ENCODE results near the gene CHCHD10. TPM values are rescaled to one million over a fixed set of nuclear protein-coding genes. Genes with fewer than 3 reads are reported as not detected.
A peak's percentile ranks its signal among the peaks of the same experiment; 100 is the strongest.

The CHCHD10 gene
- total and polyA plus RNA-seq, 2 donors (not counting 1 experiment from before 2014, with no cell fraction given), result 54.0 to 124 TPM

DNA sequence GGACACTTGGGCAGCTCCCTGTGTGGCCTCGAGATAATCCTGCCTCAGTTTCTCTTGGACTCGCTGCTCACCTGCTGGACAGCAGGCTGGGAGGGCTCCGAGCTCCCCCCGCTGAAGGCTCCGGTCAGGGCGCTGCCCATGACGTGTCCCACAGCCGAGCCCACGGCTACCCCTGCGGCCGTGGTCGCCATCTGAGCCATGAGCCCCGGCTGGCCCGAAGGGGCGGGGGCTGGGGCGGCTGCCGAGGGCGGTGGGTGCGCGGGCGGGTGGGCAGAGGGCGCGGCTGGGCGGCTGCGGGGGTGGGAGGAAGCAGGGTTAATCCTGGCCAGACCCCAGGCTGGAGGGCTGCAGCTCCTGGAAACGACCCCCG lies 484 bp downstream of the CHCHD10 start:
- ChIA-PET POLR2A (interaction anchor here (1.0 to 14.3 kb wide), 4 partner anchors 8 to 90 kb away, joined by 4 to 174 read pairs (median 12); partner anchors contain the start of genes SLC2A11, VPREB3 and ZNF70), CTCF (interaction anchor here (0.7 to 12.8 kb wide), 6 partner anchors 13 to 90 kb away, joined by 3 to 188 read pairs (median 13); partner anchors contain the start of genes SLC2A11, VPREB3 and ZNF70)
- TF ChIP-seq, protein P1, sequence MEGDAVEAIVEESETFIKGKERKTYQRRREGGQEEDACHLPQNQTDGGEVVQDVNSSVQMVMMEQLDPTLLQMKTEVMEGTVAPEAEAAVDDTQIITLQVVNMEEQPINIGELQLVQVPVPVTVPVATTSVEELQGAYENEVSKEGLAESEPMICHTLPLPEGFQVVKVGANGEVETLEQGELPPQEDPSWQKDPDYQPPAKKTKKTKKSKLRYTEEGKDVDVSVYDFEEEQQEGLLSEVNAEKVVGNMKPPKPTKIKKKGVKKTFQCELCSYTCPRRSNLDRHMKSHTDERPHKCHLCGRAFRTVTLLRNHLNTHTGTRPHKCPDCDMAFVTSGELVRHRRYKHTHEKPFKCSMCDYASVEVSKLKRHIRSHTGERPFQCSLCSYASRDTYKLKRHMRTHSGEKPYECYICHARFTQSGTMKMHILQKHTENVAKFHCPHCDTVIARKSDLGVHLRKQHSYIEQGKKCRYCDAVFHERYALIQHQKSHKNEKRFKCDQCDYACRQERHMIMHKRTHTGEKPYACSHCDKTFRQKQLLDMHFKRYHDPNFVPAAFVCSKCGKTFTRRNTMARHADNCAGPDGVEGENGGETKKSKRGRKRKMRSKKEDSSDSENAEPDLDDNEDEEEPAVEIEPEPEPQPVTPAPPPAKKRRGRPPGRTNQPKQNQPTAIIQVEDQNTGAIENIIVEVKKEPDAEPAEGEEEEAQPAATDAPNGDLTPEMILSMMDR (IDR thresholded peaks at IDR 0.05), result no peak
- no peak for TF ChIP-seq EZH2 (IDR thresholded peaks at IDR 0.05; ENCODE audit: borderline replicate concordance, insufficient read depth, low read depth, low read length, poor library complexity, severe bottlenecking)
- H3K4me1 Mint-ChIP-seq, result peaks cover 71% of the 10 kb centered on the region
- H3K4me3 ChIP-seq (ENCODE audit: control extremely low read depth in 1 of 5, extremely low read depth in 1 of 5, insufficient read depth in 1 of 5, low read depth in 2 of 5, low read length in 4 of 5), result peak overlapping the region; percentile 3 to 87 (median 81)
- peak overlapping the region; percentile 74 for H3K9ac ChIP-seq (ENCODE audit: low read length)
- no peaks in the 10 kb centered on the region for H3K36me3 ChIP-seq (replicated peaks in 1 of 2; ENCODE audit: control extremely low read depth in 1 of 2, control insufficient read depth in 1 of 2, extremely low read depth in 1 of 2, insufficient read depth in 2 of 2, low read length in 1 of 2)
- no peaks in the 10 kb centered on the region for H3K9me3 Mint-ChIP-seq (ENCODE audit: insufficient read depth)
- H3K27ac ChIP-seq (ENCODE audit: low read length in 2 of 2), result peak overlapping the region; percentile 80 to 89
- peaks cover 27% of the 10 kb centered on the region for H3K79me2 ChIP-seq (ENCODE audit: control insufficient read depth, insufficient read depth, low read length)
- peak overlapping the region; percentile 84 for H2AFZ ChIP-seq (ENCODE audit: insufficient read depth, low read depth, low read length, poor library complexity, severe bottlenecking)
- peaks cover 66 to 91% of the 10 kb centered on the region in 2 donors for H3K4me1 ChIP-seq (ENCODE audit: control insufficient read depth in 2 of 2, insufficient read depth in 2 of 2, low read length in 2 of 2)
- intact Hi-C loops (cut with micrococcal nuclease), result loop anchor here (1.0 to 5.0 kb wide), 3 partner anchors 15 to 225 kb away; no protein-coding TSS in a partner anchor
- peak overlapping the region; percentile 84 for H3K27ac Mint-ChIP-seq
- WGBS (ENCODE audit: insufficient coverage), result 13% methylated on average over 14 of the region's 27 CpGs
- DNase-seq (no peak), ATAC-seq (ENCODE audit: low read depth) (no peak)
- peak overlapping the region; percentile 98 for H3K4me2 ChIP-seq (replicated peaks; ENCODE audit: low read depth, low read length, poor library complexity, severe bottlenecking)
- no peaks in the 10 kb centered on the region for H3K27me3 Mint-ChIP-seq
- peaks cover 14% of the 10 kb centered on the region for H4K20me1 ChIP-seq (ENCODE audit: control insufficient read depth, insufficient read depth, low read length, poor library complexity, severe bottlenecking)
- no peaks in the 10 kb centered on the region for H3K27me3 ChIP-seq (replicated peaks in 1 of 4; ENCODE audit: control extremely low read depth in 1 of 4, control insufficient read depth in 3 of 4, insufficient read depth in 4 of 4, low read length in 3 of 4)
- H3K4me3 Mint-ChIP-seq, result peak overlapping the region; percentile 89
- H3K9me3 ChIP-seq (ENCODE audit: control extremely low read depth in 1 of 3, control insufficient read depth in 2 of 3, insufficient read depth in 1 of 3, low read length in 2 of 3), result no peaks in the 10 kb centered on the region
